Aorta (tissue), 5 donors: ENCODE measurements around the gene UIMC1. TPM values are rescaled to one million over a fixed set of nuclear protein-coding genes. Genes with fewer than 3 reads are reported as not detected.
A peak's percentile ranks its signal among the peaks of the same experiment; 100 is the strongest.

Experiments used
- ATAC-seq: fragments of 200-7000 bp; cut with Tn5 transposase; one replicate; pipeline ENCODE4 v1.9.1; 2022; ENCODE audit warnings: moderate library complexity; ENCODE audit not compliant: low FRiP score
- DNase-seq, 2 donors: peaks; one replicate each; pipeline ENCODE4 v3.0.0-alpha.2; 2020
- H3K27ac ChIP-seq, 2 donors: one replicate each; pipeline ENCODE4 v1.5.1; 2013; ENCODE audit warnings: low read length in 2 of 2, mild to moderate bottlenecking in 2 of 2, moderate library complexity in 2 of 2, control low read depth in 1 of 2, inconsistent platforms in 1 of 2, low read depth in 1 of 2
- H3K27me3 ChIP-seq, 2 donors: one replicate each; pipeline ENCODE4 v1.6.1; 2013; ENCODE audit warnings: control low read depth in 1 of 2, low read length in 1 of 2, mild to moderate bottlenecking in 1 of 2, moderate library complexity in 1 of 2; ENCODE audit not compliant: insufficient read depth in 2 of 2, control insufficient read depth in 1 of 2
- H3K36me3 ChIP-seq, 2 donors: one replicate each; pipeline ENCODE4 v1.6.1; 2013; ENCODE audit warnings: control low read depth in 1 of 2, low read length in 1 of 2, mild to moderate bottlenecking in 1 of 2; ENCODE audit not compliant: insufficient read depth in 2 of 2, control insufficient read depth in 1 of 2
- H3K4me1 ChIP-seq, 2 donors: one replicate each; pipeline ENCODE4 v1.6.1; 2013; ENCODE audit warnings: low read length in 2 of 2, control low read depth in 1 of 2, mild to moderate bottlenecking in 1 of 2, moderate library complexity in 1 of 2; ENCODE audit not compliant: insufficient read depth in 2 of 2, control insufficient read depth in 1 of 2
- H3K4me3 ChIP-seq, 2 donors: one replicate each; pipeline ENCODE4 v1.5.1; 2013; ENCODE audit warnings: low read length in 2 of 2, control low read depth in 1 of 2, mild to moderate bottlenecking in 1 of 2
- H3K9me3 ChIP-seq: one replicate; pipeline ENCODE4 v1.6.1; 2013; ENCODE audit warnings: mild to moderate bottlenecking, low read length; ENCODE audit not compliant: control insufficient read depth
- WGBS, 2 donors: extraction: QIAGEN DNeasy Blood & Tissue Kit; methylation state at CpG; one replicate each; pipeline ENCODE4 v1.1.7; 2013; 5-methylcytosine and 5-hydroxymethylcytosine counted together
- intact Hi-C, 2 donors: fragments of 100-400 bp; cut with DNase I; formaldehyde crosslinking; loops; one replicate each; pipeline versions ENCODE4 v1.14.2 to v1.15.0; 2022
- polyA plus RNA-seq, 2 donors: library from polyadenylated mRNA; stranded (reverse); fragments of 200-250 nt; gene quantifications; one replicate each; pipeline ENCODE4 v1.2.3, GENCODE V29; 2013
- total RNA-seq, 2 donors: library from RNA; stranded (reverse); fragmentation: NEBNext Ultra II Directional; extraction: Animal tissue kit (Norgen Biotek cat#: 25700); gene quantifications; one replicate each; pipeline ENCODE4 v1.2.1, GENCODE V29; 2021
- donor health status: healthy with polysubstance abuse.
- donor health status: Bipolar disorder and iron deficiency.
- donor health status: DM: no; HTN: no; CAD: no.
- donor health status: DM: no; HTN: no; CAD: no.
- donor health status: DM: yes; HTN: yes; CAD: no.

The UIMC1 gene
- total and polyA plus RNA-seq, 4 donors, result 26.3 to 54.8 (median 44.5) TPM

DNA sequence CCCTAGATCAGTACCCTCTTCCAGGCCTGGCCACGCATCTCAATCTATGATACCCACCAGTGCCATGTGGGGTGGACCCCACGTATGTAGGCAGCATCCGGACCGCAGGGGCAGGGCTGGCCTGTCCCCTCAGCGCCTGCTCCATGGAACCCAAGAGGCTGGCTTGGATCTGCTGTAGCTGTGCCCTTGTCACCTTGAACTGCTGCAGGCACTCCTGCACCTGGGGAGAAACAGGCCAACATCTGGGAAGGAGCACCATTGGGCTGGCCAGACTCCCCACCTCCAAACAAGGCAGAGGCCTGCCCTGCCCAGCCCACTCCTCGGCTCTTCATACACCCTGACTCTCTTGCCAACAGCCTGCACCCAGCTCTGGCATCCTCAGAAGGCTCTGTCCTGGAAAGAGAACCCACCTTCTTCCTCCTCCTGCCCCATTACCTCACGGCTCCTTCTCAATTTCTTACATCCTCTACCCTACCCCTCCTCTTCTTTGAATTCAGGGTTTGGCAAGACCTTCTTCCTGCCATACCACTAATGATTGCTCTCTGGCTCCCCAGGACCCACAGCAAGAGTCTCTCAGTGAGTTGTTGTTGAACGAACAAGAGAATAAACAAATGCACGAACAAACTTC lies 115.1 kb downstream of the UIMC1 start:
- DNase-seq (peak in 1 of 2 donors; percentile 56), ATAC-seq (no peak)
- H3K27me3 ChIP-seq, result no peaks in the 10 kb centered on the region
- intact Hi-C loops, result no loop called here
- no peaks in the 10 kb centered on the region for H3K4me1 ChIP-seq
- no peaks in the 10 kb centered on the region for H3K9me3 ChIP-seq
- H3K27ac ChIP-seq, result no peak overlapping the region
- WGBS, 2 donors, result 76 to 81% methylated on average over 9 of the region's 9 CpGs
- no peaks in the 10 kb centered on the region for H3K36me3 ChIP-seq
- H3K4me3 ChIP-seq, result no peak overlapping the region

DNA sequence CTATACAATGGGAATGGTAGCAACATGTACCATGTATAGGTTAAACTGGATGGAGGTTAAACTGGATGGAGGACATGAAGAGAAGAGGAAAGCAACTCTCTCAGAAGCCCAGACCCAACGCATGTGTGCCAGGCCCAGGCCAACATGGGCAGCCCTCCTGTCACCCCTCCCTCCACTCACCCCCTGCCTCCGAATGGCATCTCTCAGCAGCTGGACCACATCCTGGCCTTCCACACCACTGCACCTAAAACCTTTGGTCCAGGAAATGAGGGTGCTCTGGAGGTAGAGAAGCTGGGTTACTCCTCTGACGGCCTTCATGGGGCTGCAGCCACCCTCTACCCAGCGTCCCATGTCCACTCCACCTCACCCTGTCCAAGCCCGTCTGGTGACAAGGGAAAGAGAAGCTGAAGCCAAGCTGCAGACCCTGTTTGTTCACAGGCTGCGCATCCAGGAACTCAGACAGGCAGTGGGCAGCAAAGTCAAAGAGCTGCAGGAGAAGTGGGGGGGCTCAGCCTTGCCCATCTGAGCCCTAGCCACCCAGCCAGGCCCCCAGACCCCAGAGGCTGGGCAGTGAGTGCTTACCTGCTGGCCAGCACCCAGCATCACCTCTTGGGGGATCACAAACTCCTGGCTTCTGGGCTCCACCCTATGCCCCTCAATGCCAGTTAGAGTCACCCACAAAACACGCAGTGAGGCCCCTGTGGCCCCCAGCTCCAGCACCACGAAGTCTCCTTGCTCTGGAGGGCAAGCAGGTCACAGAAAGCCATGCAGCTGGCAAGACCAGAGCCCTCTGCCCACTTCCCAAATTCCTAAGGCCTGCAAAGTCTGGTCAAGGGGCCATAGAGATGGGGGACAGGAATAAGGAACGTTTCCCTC lies 115.9 kb downstream of the UIMC1 start:
- ATAC-seq, result no peak
- Histone ChIP-seq H3K27me3 (no peaks in the 10 kb centered on the region), H3K4me1 (no peaks in the 10 kb centered on the region), H3K36me3 (no peaks in the 10 kb centered on the region), H3K4me3 (no peak overlapping the region), H3K27ac (no peak overlapping the region), H3K9me3 (no peaks in the 10 kb centered on the region)
- WGBS, 2 donors, result 80 to 83% methylated on average over 9 of the region's 9 CpGs
- intact Hi-C loops, result no loop called here
- DNase-seq, result peak in 1 of 2 donors; percentile 42

GRCh38 chr5:176889321-176890280 lies 117.0 kb downstream of the UIMC1 start:
- Histone ChIP-seq H3K9me3 (no peaks in the 10 kb centered on the region), H3K27ac (no peak overlapping the region), H3K4me3 (no peak overlapping the region), H3K27me3 (no peaks in the 10 kb centered on the region), H3K4me1 (no peaks in the 10 kb centered on the region), H3K36me3 (no peaks in the 10 kb centered on the region)
- WGBS, 2 donors, result 90 to 92% methylated on average over 24 of the region's 24 CpGs
- DNase-seq (peak in 1 of 2 donors; percentile 67), ATAC-seq (no peak)
- intact Hi-C loops, result no loop called here

- 83 to 86% methylated on average over 1 of the region's 1 CpG for WGBS, 2 donors
- no peaks in the 10 kb centered on the region for H3K36me3 ChIP-seq
- DNase-seq (no peak), ATAC-seq (no peak)
- H3K4me3 ChIP-seq, result no peak overlapping the region
- no peaks in the 10 kb centered on the region for H3K27me3 ChIP-seq
- no peaks in the 10 kb centered on the region for H3K9me3 ChIP-seq
- no peaks in the 10 kb centered on the region for H3K4me1 ChIP-seq
- H3K27ac ChIP-seq, result no peak overlapping the region
- intact Hi-C loops, result no loop called here
These were observed 117.8 kb downstream of the UIMC1 start for GRCh38 chr5:176888865-176889165.

- Histone ChIP-seq H3K27me3 (no peaks in the 10 kb centered on the region), H3K27ac (no peak overlapping the region), H3K4me3 (no peak overlapping the region), H3K36me3 (no peaks in the 10 kb centered on the region), H3K9me3 (no peaks in the 10 kb centered on the region), H3K4me1 (no peaks in the 10 kb centered on the region)
- ATAC-seq (no peak), DNase-seq (peak in 1 of 2 donors; percentile 59)
- 88 to 89% methylated on average over 27 of the region's 27 CpGs for whole genome bisulfite sequencing, 2 donors
- intact Hi-C loops, result no loop called here
These were observed 118.3 kb downstream of the UIMC1 start for GRCh38 chr5:176888016-176888864.

- intact Hi-C loops, result no loop called here
- H3K27ac ChIP-seq, result no peak overlapping the region
- no peak for ATAC-seq
- no peaks in the 10 kb centered on the region for H3K27me3 ChIP-seq
- H3K36me3 ChIP-seq, result no peaks in the 10 kb centered on the region
- H3K4me1 ChIP-seq, result no peaks in the 10 kb centered on the region
- H3K9me3 ChIP-seq, result no peaks in the 10 kb centered on the region
- 91 to 93% methylated on average over 28 of the region's 28 CpGs for WGBS, 2 donors
- DNase-seq, result peak in 1 of 2 donors; percentile 68
- H3K4me3 ChIP-seq, result no peak overlapping the region
These were observed 119.2 kb downstream of the UIMC1 start for GRCh38 chr5:176887252-176887849.

- WGBS, 2 donors, result 89 to 92% methylated on average over 13 of the region's 13 CpGs
These were observed 120.0 kb downstream of the UIMC1 start for GRCh38 chr5:176886336-176887251.

More at GRCh38 chr5:176886336-176887251, 120.0 kb downstream of the UIMC1 start:
- Histone ChIP-seq H3K27ac (no peak overlapping the region), H3K4me1 (no peaks in the 10 kb centered on the region), H3K4me3 (no peak overlapping the region), H3K36me3 (no peaks in the 10 kb centered on the region), H3K27me3 (no peaks in the 10 kb centered on the region), H3K9me3 (no peaks in the 10 kb centered on the region)
- ATAC-seq, result no peak
- intact Hi-C loops, result no loop called here
- peak in 1 of 2 donors; percentile 22 for DNase-seq
